Raji (cell line): ENCODE data around the gene PIGH.

ENCODE experiments used
- POLR2A ChIP-seq: IDR thresholded peaks from 2 replicates; pipeline ENCODE4 v1.6.1; 2011; ENCODE audit warnings: low read depth, low read length, control low read depth; ENCODE audit not compliant: insufficient read depth

PIGH gene

DNA sequence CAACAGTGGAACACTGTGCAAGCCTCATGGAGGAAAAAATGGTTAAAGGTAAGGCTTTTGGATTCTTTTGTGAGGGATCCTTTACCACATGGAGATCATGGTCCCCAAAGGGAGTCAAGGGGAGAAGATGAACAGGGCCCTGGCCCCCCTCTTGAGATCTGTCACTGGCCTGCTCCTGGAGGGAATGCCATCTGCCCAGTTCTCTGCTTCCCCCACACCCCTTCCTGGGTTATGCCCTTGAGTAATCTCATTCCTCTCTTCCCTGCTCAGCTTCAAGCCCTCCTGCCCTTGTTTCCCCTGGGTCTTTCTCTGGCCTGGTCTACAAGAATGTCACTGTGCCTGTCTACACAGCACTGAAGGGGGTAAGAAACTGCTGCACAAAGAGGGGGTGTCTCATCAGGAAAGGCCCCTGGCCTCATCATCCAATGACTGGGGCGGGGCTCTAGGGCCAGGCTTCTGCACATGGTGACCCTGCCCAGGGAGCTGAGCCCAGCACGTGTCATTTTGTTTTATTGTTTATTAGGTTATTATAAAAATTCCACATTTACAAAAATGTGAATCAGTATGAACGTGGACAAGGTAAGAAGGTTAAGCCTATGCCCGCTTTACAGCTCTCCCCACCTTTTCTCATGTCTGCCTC, 30.3 kb downstream of the PIGH start:
- no peak for TF ChIP-seq POLR2A

DNA sequence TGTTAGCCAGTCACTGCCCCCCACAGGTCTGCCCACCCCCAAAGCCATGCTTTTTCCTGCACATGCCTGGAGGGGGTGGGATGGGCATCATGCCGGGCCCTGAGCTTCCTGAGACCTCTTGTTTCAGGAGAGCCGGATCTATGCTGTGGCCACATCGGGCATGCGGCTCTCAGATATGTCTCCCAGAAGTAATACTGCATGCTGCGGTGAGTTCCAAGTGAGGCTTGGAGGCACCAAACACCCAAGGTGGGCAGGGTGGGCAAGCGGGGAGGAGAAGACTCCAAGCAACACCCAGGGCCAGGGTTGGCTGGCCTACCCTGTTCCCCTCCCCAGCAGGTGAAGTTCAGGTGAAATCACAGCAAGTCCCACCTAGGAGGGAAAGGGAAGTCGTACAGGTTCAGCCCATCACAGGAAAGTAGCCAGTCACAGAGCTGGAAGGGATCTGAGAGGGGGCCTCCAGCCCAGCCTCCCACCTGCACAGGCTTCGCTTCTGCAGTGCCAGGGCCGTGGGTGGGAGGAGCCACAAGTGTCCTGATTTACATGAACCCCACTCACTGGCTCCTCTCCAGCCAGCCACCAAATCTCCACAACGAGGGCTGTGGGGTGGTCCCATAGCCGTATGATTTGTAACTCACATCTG, 30.9 kb downstream of the PIGH start:
- TF ChIP-seq POLR2A = no peak

DNA sequence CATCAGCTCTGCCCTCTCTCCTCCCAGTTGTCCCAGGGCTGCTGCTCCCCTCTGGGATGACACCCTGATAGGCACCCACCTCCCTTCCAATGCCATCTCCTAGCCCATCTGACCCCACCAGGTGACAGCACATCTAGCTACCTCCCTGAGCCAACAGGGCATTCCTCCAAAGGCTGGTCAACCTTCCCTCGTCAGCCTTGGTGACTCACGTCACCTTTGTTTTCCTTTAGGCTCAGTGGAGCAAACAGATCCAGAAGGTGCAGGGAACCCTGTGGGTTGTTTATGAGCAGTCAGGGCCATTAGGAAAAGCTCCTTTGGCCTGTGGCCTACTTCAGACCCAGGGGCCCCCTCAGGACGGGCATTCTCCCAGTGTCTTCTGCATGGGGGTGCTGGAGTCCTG, 32.4 kb downstream of the PIGH start:
- no peak for TF ChIP-seq POLR2A

DNA sequence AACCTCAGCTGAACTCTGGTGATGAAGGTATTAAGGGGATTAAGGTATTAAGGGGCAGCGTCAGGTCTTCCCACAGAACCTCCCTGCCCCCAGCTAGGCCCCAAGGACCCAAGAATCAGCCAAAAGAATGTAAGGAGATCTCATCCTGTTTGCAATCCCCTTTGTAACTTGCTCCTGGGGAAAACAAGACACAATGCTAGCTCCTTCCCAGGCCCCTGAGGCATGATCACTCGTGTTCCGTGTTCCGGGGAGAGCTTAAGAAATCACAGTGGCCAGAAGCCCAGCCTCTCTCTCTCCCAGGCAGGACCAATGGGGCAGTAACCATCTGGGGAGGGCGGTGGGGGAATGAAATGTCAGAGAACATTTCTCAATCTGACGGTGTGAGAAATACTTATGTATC, 33.2 kb downstream of the PIGH start:
- no peak for TF ChIP-seq POLR2A

DNA sequence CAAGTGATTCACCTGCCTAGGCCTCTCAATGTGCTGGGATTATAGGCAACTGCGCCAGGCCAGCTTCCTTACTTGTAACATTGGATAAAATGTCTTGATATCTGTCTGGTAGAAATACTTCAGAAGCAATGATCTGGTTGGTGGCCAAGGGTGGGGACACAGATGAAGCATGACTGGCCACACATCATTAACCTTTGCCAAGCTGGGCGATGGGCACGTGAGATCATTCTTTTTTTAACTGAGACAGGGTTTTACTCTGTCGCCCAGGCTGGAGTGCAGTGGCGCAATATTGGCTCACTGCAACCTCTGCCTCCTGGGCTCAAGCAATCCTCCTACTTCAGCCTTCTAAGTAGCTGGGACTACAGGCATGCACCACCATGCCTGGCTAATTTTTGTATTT, 35.8 kb downstream of the PIGH start:
- TF ChIP-seq POLR2A = no peak

DNA sequence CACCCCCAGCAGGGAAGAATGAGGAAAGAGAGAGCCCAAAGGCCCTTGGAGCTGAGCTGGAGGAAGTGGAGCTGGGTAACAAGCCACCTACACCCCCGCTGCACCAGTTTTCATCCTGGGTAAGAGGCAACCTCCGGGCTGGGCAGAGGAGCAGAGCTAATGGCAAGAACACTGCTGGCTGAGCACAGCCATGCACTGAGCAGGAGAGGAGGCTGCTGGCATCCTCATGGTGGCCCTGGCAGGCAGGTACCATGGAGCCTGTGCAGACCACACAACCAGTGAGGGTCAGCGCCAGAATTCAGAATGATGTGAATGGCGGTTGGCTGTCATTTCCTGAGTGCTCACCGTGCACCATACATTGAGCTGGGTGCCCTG, 37.3 kb downstream of the PIGH start:
- no peak for TF ChIP-seq POLR2A

DNA sequence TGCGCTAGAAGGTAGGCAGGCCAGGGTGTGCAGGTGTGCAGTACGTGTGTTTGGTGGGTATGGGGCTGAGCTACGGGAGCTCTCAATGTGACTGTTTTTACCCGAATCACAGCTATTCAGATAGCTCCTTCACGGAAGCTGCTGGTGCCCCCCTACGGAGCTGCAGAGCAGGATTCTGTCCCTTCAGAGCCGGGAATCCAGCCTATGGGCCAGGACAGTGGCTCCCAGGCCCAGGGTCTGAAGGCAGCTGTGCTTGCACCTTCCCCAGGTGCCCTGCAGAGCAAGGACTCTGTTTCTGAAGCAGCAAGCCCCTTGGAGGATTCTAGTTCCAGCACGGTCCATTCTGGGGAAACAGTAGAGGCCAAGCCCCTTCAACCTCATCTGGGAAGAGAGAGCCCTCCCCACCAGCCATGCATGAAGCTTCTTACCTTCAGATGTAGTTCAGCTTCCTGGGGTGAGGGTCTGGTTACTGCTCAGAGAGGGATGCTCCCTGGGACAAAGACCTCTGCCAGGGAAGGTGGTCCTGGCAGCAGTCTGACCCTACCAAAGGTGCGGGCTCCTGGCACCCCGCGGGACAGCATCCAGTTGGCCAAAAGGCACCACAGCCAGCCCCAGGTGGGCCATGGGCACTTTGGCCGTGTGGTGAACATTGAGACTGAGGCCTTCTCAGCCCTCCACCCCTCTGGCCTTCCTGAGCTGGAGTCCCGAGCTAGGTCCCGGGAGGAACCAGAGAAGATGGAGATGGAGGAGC, 37.9 kb downstream of the PIGH start:
- no peak for TF ChIP-seq POLR2A

DNA sequence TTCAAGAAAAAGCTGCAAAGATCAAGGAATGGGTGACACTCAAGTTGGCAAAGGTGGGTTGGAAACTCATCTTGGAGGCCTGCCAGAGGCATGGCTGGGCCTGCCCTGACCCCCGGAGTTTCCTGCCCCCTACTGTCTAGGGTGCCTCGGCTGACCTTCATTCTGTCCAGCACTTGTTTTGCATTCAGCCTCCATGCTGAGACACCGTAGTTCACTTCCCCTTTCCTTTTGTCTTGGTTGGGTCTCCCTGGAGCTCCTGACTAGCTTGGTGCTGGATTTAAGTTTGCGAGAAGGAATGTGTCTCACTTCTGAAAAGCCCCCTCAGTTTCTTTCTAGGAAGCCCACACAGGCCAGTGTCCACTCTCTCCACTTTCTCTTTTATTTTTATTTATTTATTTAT, 40.4 kb downstream of the PIGH start:
- no peak for TF ChIP-seq POLR2A

DNA sequence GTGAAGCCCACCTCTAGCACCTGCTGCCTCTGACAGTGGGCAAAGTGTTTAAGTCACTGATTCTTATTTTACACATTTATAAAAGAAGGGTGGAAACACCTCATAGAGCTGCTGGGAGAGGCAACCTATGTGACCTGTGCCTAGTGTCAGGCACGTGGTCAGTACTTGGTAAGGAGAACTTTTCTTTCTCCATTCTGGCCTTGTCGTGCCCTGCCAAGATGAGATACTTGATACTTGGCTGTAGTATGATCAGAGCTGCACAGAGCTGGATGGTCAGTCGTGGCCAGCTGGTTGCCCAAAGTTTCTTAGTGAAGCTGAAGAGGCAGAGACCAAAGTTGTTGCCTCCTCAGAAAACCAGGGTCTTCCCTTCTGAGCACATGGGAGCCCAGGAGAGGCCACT, 42.4 kb downstream of the PIGH start:
- TF ChIP-seq POLR2A = no peak

DNA sequence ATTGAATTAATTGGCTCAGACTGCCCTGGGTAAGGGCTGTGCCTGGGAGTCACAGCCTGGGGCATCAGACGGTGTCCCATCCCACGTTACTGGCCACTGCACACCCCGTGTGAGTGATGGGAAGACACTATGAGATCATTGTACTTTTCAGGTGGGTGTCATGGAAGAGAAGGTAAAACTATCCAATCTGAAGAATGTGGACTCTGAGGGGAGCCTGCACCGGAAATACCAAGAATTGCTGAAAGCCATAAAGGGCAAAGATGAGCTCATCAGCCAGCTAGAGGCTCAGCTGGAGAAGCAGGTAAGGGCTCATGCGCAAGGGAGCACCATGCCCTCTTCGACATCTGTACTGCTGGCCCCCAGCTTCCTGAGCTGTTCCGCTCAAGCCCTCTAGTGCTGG, 43.0 kb downstream of the PIGH start:
- no peak for TF ChIP-seq POLR2A

DNA sequence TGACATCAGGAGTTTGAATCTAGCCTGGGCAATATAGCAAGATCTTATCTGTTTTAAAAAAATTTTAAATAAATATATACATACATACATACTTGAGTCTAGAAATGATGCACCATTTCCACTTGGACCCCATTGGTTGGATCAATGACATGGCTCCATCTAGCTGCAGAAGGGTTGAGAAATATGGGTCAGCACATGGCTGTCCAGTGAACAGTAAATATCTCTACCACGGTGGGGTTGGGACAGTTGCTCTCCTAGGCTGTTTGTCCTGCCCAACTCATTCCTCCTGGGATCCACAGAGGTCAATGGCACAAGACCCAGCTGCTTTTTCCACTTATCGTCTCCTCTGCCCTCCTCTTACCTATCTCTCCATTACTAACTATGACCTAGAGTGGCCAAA, 43.4 kb downstream of the PIGH start:
- no peak for TF ChIP-seq POLR2A

DNA sequence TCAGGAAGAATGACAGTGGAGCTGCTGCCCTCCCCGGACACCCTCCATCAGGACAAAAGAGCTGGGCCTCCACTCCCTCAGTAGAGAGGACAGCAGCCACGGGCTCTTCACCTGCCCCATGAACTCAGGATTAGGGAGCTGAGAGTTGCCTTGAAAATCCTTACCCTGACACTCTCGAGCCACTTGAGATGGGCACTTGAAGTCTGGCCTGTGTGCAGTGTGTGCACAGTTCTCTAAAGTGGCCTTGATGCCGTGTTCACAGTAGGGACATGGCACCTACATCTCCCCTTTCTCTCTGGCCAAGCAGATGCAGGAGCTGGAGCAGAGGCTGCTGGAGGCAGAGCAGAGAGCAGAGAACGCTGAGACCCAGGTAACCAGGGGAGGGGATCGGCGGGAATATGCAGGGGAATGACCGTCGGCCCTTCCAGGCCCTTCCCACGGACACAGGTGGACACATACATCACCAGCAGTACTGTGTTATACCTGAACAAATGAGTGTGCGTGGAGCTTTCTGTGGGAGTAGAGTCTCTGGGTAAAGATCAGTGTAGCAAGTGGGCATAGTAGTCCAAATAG, 44.5 kb downstream of the PIGH start:
- no peak for TF ChIP-seq POLR2A

DNA sequence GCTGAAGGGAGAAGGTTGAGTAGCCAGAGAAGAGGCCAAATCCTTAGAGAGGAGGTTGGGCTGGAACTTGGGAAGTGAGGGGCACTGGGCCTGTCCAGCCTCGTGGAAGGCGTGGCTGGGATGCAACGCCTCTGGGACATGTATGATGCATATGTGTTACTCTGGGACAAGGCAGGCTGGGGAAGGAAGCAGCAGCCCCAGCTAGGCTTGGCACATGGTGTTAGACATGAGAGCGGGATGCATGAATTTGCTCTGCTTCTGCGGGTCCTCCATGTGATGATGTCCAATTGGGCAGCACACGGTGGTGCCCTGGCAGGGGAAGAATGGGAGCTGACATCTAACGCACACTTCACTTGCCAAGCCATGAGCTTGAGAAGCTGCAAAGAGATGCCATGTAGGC, 45.7 kb downstream of the PIGH start:
- no peak for TF ChIP-seq POLR2A

DNA sequence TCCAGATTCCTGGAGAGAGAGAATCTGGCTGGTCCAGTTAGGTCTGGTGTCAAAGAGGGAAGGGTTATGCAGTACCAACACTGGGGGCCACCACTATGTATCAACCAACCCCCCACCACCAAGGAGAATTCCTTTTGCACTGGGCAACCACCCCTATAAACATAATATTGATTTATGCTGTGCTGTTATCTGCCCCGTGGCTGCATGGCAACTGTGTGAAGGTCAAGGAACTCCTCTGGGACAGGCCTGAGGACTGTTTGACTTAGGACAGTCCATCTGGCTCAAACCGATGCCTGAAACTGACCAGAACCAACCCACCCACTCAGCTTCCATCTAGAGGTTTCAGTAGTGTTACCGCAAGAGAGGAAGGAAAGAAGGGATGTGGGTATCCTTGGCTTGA, 46.5 kb downstream of the PIGH start:
- TF ChIP-seq POLR2A = no peak

DNA sequence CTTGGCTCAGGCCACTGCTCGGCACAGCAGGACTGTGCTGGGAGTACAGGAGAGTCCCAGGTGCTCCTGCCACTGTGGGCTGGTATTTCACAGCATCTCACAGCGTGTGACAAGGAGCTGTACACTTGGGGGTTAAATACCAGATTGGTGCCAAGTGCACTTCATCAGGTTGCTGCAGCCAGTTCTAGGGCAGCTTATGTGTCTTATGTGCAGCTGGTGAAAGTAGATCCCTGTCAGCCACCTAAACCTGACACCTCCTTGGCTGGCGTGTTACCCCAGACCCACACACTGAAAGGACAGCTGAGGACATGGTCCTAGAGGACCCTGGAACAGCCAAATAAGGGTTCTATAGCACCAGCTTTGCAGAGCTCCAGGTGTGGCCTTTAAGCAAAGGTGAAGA, 48.1 kb downstream of the PIGH start:
- no peak for TF ChIP-seq POLR2A

DNA sequence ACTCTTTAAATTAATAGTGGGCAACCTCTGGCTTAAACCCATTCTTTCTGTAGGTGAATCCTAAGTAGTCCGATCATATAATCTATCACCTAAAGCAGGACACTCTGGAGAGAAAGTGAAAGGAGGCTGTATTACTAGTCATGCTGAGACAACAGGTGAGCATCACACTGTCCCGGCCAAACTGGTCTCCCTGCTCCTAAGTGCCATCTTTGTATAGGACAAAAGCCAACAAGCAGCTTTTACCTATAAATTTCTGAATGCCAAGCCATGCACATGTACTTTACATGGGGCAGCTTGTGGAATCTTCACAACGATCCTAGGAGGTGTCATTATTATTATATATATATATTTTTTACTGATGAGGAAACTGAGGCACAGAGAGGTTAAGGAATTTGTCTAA, 48.9 kb downstream of the PIGH start:
- TF ChIP-seq POLR2A = no peak
